ENCODE results near the gene PCDHAC2.

Gene PCDHAC2

GRCh38 chr5:140986117-140986521, 19.8 kb downstream of the PCDHAC2 start:
- TF ChIP-seq ZFX (IDR thresholded peaks at IDR 0.05; ENCODE audit: borderline replicate concordance) (no peak), CTCF (IDR thresholded peaks at IDR 0.05) (no peak)
- no peak overlapping the region for H3K27ac ChIP-seq

- H3K27ac ChIP-seq, result no peak overlapping the region
- TF ChIP-seq ZFX (IDR thresholded peaks at IDR 0.05; ENCODE audit: borderline replicate concordance) (no peak), CTCF (IDR thresholded peaks at IDR 0.05) (no peak)
These were observed 21.8 kb downstream of the PCDHAC2 start for GRCh38 chr5:140988100-140988499.

GRCh38 chr5:140988608-140989007, 22.3 kb downstream of the PCDHAC2 start:
- TF ChIP-seq CTCF (IDR thresholded peaks at IDR 0.05) (no peak), ZFX (IDR thresholded peaks at IDR 0.05; ENCODE audit: borderline replicate concordance) (no peak)
- no peak overlapping the region for H3K27ac ChIP-seq

- no peak overlapping the region for H3K27ac ChIP-seq
- TF ChIP-seq CTCF (IDR thresholded peaks at IDR 0.05), result no peak
- no peak for TF ChIP-seq ZFX (IDR thresholded peaks at IDR 0.05; ENCODE audit: borderline replicate concordance)
These were observed 23.2 kb downstream of the PCDHAC2 start for GRCh38 chr5:140989254-140990020.

GRCh38 chr5:140992828-140993227, 26.6 kb downstream of the PCDHAC2 start:
- TF ChIP-seq ZFX (IDR thresholded peaks at IDR 0.05; ENCODE audit: borderline replicate concordance), result no peak
- no peak for TF ChIP-seq CTCF (IDR thresholded peaks at IDR 0.05)

GRCh38 chr5:140996060-140996459, 29.8 kb downstream of the PCDHAC2 start:
- no peak for TF ChIP-seq CTCF (IDR thresholded peaks at IDR 0.05)
- no peak for TF ChIP-seq ZFX (IDR thresholded peaks at IDR 0.05; ENCODE audit: borderline replicate concordance)
- no peak overlapping the region for H3K27ac ChIP-seq

More at GRCh38 chr5:140992828-140993227, 26.6 kb downstream of the PCDHAC2 start:
- no peak overlapping the region; the same call in 1 of the 2 replicates for H3K27ac ChIP-seq

GRCh38 chr5:140998921-140999410, 32.7 kb downstream of the PCDHAC2 start:
- H3K27ac ChIP-seq, result no peak overlapping the region
- no peak for TF ChIP-seq ZFX (IDR thresholded peaks at IDR 0.05; ENCODE audit: borderline replicate concordance)
- no peak for TF ChIP-seq CTCF (IDR thresholded peaks at IDR 0.05)
